A549 (cell line): Measurements from ENCODE around the gene ROS1. TPM values are rescaled to one million over a fixed set of nuclear protein-coding genes. Genes with fewer than 3 reads are reported as not detected.

Experiments
- ATAC-seq, 2 experiments: fragments of 200-7000 bp in 1 of 2; fragments of >200 bp in 1 of 2; cut with Nextera tagmentation in 1 of 2; cut with Tn5 transposase in 1 of 2; 3 replicates each; pipeline versions ENCODE4 v1.8.0 to v1.9.1; 2018 to 2020; ENCODE audit warnings: mild to moderate bottlenecking in 1 of 2, moderate library complexity in 1 of 2
- CTCF ChIA-PET: fragments of 300-600 bp; sonication (Branson Sonifier 250); formaldehyde crosslinking; extraction: SDS; loops from one replicate; lab custom pipeline; 2021; ENCODE audit warnings: antibody characterized with exemption, inconsistent platforms; lab: Yijun Ruan, JAX
- POLR2A ChIA-PET: fragments of 350-600 bp; formaldehyde crosslinking; extraction: SDS; loops from one replicate; lab custom pipeline; 2021; ENCODE audit warnings: antibody characterized with exemption, inconsistent platforms; lab: Yijun Ruan, JAX
- DNase-seq, 2 experiments: peaks; one replicate each; pipeline versions ENCODE4 v3.0.0 to v3.0.0-alpha.2; 2011 to 2016; ENCODE audit warnings: low read depth in 1 of 2, low spot score in 1 of 2
- FAIRE-seq: peaks from 2 replicates; lab custom pipeline; 2011; peaks lifted over from hg19 to GRCh38; lab: Jason Lieb, UNC
- H3K27ac ChIP-seq, 2 experiments: fragments of >200 bp; sonication (Bioruptor Twin); formaldehyde crosslinking; 3 replicates each; pipeline ENCODE4 v1.5.1; 2016 to 2017
- H3K4me1 ChIP-seq: fragments of >200 bp; sonication (Bioruptor Twin); formaldehyde crosslinking; 3 replicates; pipeline ENCODE4 v1.6.1; 2016
- H3K4me2 ChIP-seq: fragments of >200 bp; sonication (Bioruptor Twin); formaldehyde crosslinking; 3 replicates; pipeline ENCODE4 v1.6.1; 2016
- H3K4me3 ChIP-seq: fragments of >200 bp; sonication (Bioruptor Twin); formaldehyde crosslinking; 3 replicates; pipeline ENCODE4 v1.5.1; 2016
- H3K9me3 ChIP-seq: fragments of >200 bp; sonication (Bioruptor Twin); formaldehyde crosslinking; 3 replicates; pipeline ENCODE4 v1.6.1; 2016
- BHLHE40 ChIP-seq: IDR thresholded peaks from 2 replicates; pipeline ENCODE4 v1.6.1; 2012; ENCODE audit warnings: low read depth, low read length, inconsistent platforms
- CBX8 ChIP-seq: fragments of 200-600 bp; sonication (generic); IDR thresholded peaks from 2 replicates; pipeline ENCODE4 v1.6.1; 2016
- CEBPB ChIP-seq, 2 experiments: fragments of >200 bp in 1 of 2; sonication (Bioruptor Twin) in 1 of 2; formaldehyde crosslinking in 1 of 2; IDR thresholded peaks; 2 replicates each; pipeline ENCODE4 v1.6.1; 2012 to 2016
- CHD4 ChIP-seq: fragments of 200-600 bp; sonication (generic); IDR thresholded peaks from 2 replicates; pipeline ENCODE4 v1.6.1; 2016; ENCODE audit warnings: antibody characterized with exemption, mild to moderate bottlenecking, borderline replicate concordance
- EHF ChIP-seq: fragments of 250-450 bp; sonication (Bioruptor Pico); IDR thresholded peaks from 2 replicates; pipeline ENCODE4 v1.5.0; 2020; ENCODE audit warnings: mild to moderate bottlenecking
- EHMT2 ChIP-seq: fragments of 200-600 bp; sonication (generic); IDR thresholded peaks from 2 replicates; pipeline ENCODE4 v1.6.1; 2016; ENCODE audit warnings: antibody characterized with exemption, low read depth, mild to moderate bottlenecking, moderate library complexity
- EP300 ChIP-seq, 2 experiments: fragments of >200 bp; sonication (Bioruptor Twin); formaldehyde crosslinking; IDR thresholded peaks; 2 replicates in 1 of 2; 3 replicates in 1 of 2; pipeline ENCODE4 v1.6.1; 2016 to 2017
- FOSB ChIP-seq: fragments of 250-450 bp; sonication (Bioruptor Pico); IDR thresholded peaks from 2 replicates; pipeline ENCODE4 v1.5.0; 2020; ENCODE audit warnings: mild to moderate bottlenecking, moderate library complexity
- HDAC2 ChIP-seq: fragments of 200-600 bp; sonication (generic); IDR thresholded peaks from 2 replicates; pipeline ENCODE4 v1.6.1; 2016
- HEYL ChIP-seq: fragments of 250-450 bp; sonication (Bioruptor Pico); IDR thresholded peaks from 2 replicates; pipeline ENCODE4 v1.8.0; 2021; ENCODE audit warnings: mild to moderate bottlenecking, moderate library complexity
- HMGXB4 ChIP-seq: fragments of 250-450 bp; sonication (Bioruptor Pico); IDR thresholded peaks from 2 replicates; pipeline ENCODE4 v1.5.0; 2021; ENCODE audit warnings: mild to moderate bottlenecking, moderate library complexity, borderline replicate concordance
- HOXA7 ChIP-seq: fragments of 250-450 bp; sonication (Bioruptor Pico); IDR thresholded peaks from 2 replicates; pipeline ENCODE4 v1.5.0; 2020; ENCODE audit warnings: mild to moderate bottlenecking, moderate library complexity
- HOXB13 ChIP-seq: fragments of 250-450 bp; sonication (Bioruptor Pico); IDR thresholded peaks from 2 replicates; pipeline ENCODE4 v1.5.0; 2020; ENCODE audit warnings: low read depth, mild to moderate bottlenecking, moderate library complexity
- MAFK ChIP-seq: fragments of 450-650 bp; IDR thresholded peaks from 2 replicates; pipeline ENCODE4 v1.6.1; 2014; ENCODE audit not compliant: partially characterized antibody
- MAX ChIP-seq: IDR thresholded peaks from 2 replicates; pipeline ENCODE4 v1.6.1; 2012
- MYC ChIP-seq: IDR thresholded peaks from 2 replicates; pipeline ENCODE4 v1.6.1; 2012; ENCODE audit warnings: mild to moderate bottlenecking, inconsistent platforms, low read length, improper control_type of control experiment, borderline replicate concordance
- NFE2L2 ChIP-seq: fragments of 150-350 bp; conservative IDR thresholded peaks from 2 replicates; pipeline ENCODE4 v1.6.1; 2014; ENCODE audit warnings: low read length
- NPAS2 ChIP-seq: fragments of 250-450 bp; sonication (Bioruptor Pico); IDR thresholded peaks from 2 replicates; pipeline ENCODE4 v1.8.0; 2022; ENCODE audit warnings: mild to moderate bottlenecking, moderate library complexity, borderline replicate concordance
- NR3C1 ChIP-seq: fragments of >200 bp; sonication (Bioruptor Twin); formaldehyde crosslinking; IDR thresholded peaks from 3 replicates; pipeline ENCODE4 v1.6.1; 2017
- POLR2A ChIP-seq: IDR thresholded peaks from 2 replicates; pipeline ENCODE4 v1.6.1; 2012; ENCODE audit warnings: mild to moderate bottlenecking, low read length
- SREBF2 ChIP-seq: fragments of 450-650 bp; IDR thresholded peaks from 2 replicates; pipeline ENCODE4 v1.6.1; 2014; ENCODE audit warnings: mild to moderate bottlenecking, moderate library complexity
- TFCP2L1 ChIP-seq: fragments of 250-450 bp; sonication (Bioruptor Pico); IDR thresholded peaks from 2 replicates; pipeline ENCODE4 v1.5.0; 2021; ENCODE audit warnings: mild to moderate bottlenecking
- ZC3H11A ChIP-seq: fragments of 450-650 bp; IDR thresholded peaks from 2 replicates; pipeline ENCODE4 v1.6.1; 2014; ENCODE audit warnings: antibody characterized with exemption, mild to moderate bottlenecking
- ZSCAN20 ChIP-seq: fragments of 250-450 bp; sonication (Bioruptor Pico); IDR thresholded peaks from 2 replicates; pipeline ENCODE4 v1.8.0; 2022; ENCODE audit warnings: mild to moderate bottlenecking, moderate library complexity
- WGBS: methylation state at CpG from one replicate; pipeline ENCODE4 v1.1.6; 2017; ENCODE audit errors: missing lambda C conversion rate; 5-methylcytosine and 5-hydroxymethylcytosine counted together
- polyA plus RNA-seq, 4 experiments: library from polyadenylated mRNA; depleted of rRNA in 3 of 4; stranded (reverse); fragments of >200 nt; fragmentation: RNase III in 1 of 4; extraction: RNeasy Plus Mini Kit Qiagen cat#74134 plus additional on column Dnase treatment in 1 of 4; gene quantifications; 2 replicates in 3 of 4; 3 replicates in 1 of 4; pipeline ENCODE4 v1.2.3, GENCODE V29; 2011 to 2017

The ROS1 gene
- polyA plus RNA-seq, 2 of the 4 experiments (the other 2 are of a cell fraction) = 0.17 to 0.18 TPM

- DNase-seq = no peak
- ChIA-PET CTCF (no interaction called here), POLR2A (no interaction called here)
- no peak overlapping the region for H3K4me3 ChIP-seq
- H3K9me3 ChIP-seq = no peaks in the 10 kb centered on the region
- H3K4me1 ChIP-seq = peaks cover 12% of the 10 kb centered on the region
- ATAC-seq = no peak
- WGBS = 50% methylated on average over 3 of the region's 3 CpGs
- FAIRE-seq = no peak
- peak overlapping the region; percentile 18; the same call in 1 of the 3 replicates for H3K4me2 ChIP-seq
- peak overlapping the region; percentile 51 to 74; a peak in 5 of 6 replicates for H3K27ac ChIP-seq
- peak in 1 of 2 experiments; percentile 35; a peak in 1 of 4 replicates for TF ChIP-seq CEBPB (IDR thresholded peaks at IDR 0.05)
- no peak for TF ChIP-seq CHD4
These were observed 28.1 kb downstream of the ROS1 start for GRCh38 chr6:117397536-117398227.

GRCh38 chr6:117396228-117396627 is 29.5 kb downstream of the ROS1 start:
- ChIA-PET POLR2A (no interaction called here), CTCF (interaction anchor here (1.0 kb wide), 1 partner anchor 54 kb away, joined by 3 read pairs; no protein-coding TSS in a partner anchor)
- no peak overlapping the region for H3K27ac ChIP-seq
- H3K4me1 ChIP-seq = peaks cover 12% of the 10 kb centered on the region
- FAIRE-seq (no peak), ATAC-seq (no peak), DNase-seq (no peak)
- H3K4me3 ChIP-seq = no peak overlapping the region
- 38% methylated on average over 4 of the region's 4 CpGs for WGBS
- no peaks in the 10 kb centered on the region for H3K9me3 ChIP-seq
- H3K4me2 ChIP-seq = no peak overlapping the region
- TF ChIP-seq CEBPB (IDR thresholded peaks at IDR 0.05) (no peak), EHMT2 (no peak), ZSCAN20 (CRISPR knock-in tag) (no peak), CHD4 (no peak), EP300 (IDR thresholded peaks at IDR 0.05) (no peak), MAX (no peak), MYC (no peak), POLR2A (no peak), CBX8 (no peak), MAFK (no peak), ZC3H11A (no peak), HOXA7 (CRISPR knock-in tag) (no peak), NR3C1 (no peak), TFCP2L1 (CRISPR knock-in tag) (no peak)

GRCh38 chr6:117395164-117395563 is 30.6 kb downstream of the ROS1 start:
- H3K4me3 ChIP-seq = no peak overlapping the region
- 37% methylated on average over 1 of the region's 1 CpG for WGBS

More at GRCh38 chr6:117395164-117395563, 30.6 kb downstream of the ROS1 start:
- no peak for TF ChIP-seq CHD4
- TF ChIP-seq HMGXB4 = no peak
- no peak for TF ChIP-seq FOSB
- TF ChIP-seq NR3C1 = no peak
- no peak for TF ChIP-seq BHLHE40
- no peak for TF ChIP-seq HDAC2
- TF ChIP-seq CEBPB (IDR thresholded peaks at IDR 0.05) = no peak
- no peak for TF ChIP-seq NFE2L2
- TF ChIP-seq EHF = no peak
- no peak for TF ChIP-seq HOXB13
- TF ChIP-seq NPAS2 (CRISPR knock-in tag) = no peak
- TF ChIP-seq HEYL (CRISPR knock-in tag) = no peak
- no peak for TF ChIP-seq SREBF2
- TF ChIP-seq, all 56 proteins: peak for 0
- no peak for DNase-seq
- Histone ChIP-seq H3K4me1 (peaks cover 16% of the 10 kb centered on the region), H3K27ac (no peak overlapping the region), H3K9me3 (no peaks in the 10 kb centered on the region), H3K4me2 (no peak overlapping the region)
- ChIA-PET POLR2A (no interaction called here), CTCF (no interaction called here)
- no peak for FAIRE-seq
- no peak for ATAC-seq
